ENCODE data around the gene SLC22A23.

GRCh38 chr6:3312604-3313231, 144.1 kb downstream of the SLC22A23 start:
- TF ChIP-seq, protein P1, sequence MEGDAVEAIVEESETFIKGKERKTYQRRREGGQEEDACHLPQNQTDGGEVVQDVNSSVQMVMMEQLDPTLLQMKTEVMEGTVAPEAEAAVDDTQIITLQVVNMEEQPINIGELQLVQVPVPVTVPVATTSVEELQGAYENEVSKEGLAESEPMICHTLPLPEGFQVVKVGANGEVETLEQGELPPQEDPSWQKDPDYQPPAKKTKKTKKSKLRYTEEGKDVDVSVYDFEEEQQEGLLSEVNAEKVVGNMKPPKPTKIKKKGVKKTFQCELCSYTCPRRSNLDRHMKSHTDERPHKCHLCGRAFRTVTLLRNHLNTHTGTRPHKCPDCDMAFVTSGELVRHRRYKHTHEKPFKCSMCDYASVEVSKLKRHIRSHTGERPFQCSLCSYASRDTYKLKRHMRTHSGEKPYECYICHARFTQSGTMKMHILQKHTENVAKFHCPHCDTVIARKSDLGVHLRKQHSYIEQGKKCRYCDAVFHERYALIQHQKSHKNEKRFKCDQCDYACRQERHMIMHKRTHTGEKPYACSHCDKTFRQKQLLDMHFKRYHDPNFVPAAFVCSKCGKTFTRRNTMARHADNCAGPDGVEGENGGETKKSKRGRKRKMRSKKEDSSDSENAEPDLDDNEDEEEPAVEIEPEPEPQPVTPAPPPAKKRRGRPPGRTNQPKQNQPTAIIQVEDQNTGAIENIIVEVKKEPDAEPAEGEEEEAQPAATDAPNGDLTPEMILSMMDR (IDR thresholded peaks at IDR 0.05; ENCODE audit: low read depth, low read length), result no peak
- TF ChIP-seq EZH2phosphoT487 (IDR thresholded peaks at IDR 0.05; ENCODE audit: low read depth), result no peak

Data from OCI-LY3 (cell line).